GM12872 (cell line): Measurements from ENCODE around the gene UBE4B.

ENCODE experiments used
- CTCF ChIP-seq: IDR thresholded peaks from 3 replicates; pipeline ENCODE4 v1.5.1; 2011; ENCODE audit warnings: low read depth, mild to moderate bottlenecking, low read length, moderate library complexity; ENCODE audit not compliant: insufficient read depth

Gene UBE4B

GRCh38 chr1:10177876-10178275, 145.1 kb downstream of the UBE4B start:
- no peak for TF ChIP-seq CTCF

DNA sequence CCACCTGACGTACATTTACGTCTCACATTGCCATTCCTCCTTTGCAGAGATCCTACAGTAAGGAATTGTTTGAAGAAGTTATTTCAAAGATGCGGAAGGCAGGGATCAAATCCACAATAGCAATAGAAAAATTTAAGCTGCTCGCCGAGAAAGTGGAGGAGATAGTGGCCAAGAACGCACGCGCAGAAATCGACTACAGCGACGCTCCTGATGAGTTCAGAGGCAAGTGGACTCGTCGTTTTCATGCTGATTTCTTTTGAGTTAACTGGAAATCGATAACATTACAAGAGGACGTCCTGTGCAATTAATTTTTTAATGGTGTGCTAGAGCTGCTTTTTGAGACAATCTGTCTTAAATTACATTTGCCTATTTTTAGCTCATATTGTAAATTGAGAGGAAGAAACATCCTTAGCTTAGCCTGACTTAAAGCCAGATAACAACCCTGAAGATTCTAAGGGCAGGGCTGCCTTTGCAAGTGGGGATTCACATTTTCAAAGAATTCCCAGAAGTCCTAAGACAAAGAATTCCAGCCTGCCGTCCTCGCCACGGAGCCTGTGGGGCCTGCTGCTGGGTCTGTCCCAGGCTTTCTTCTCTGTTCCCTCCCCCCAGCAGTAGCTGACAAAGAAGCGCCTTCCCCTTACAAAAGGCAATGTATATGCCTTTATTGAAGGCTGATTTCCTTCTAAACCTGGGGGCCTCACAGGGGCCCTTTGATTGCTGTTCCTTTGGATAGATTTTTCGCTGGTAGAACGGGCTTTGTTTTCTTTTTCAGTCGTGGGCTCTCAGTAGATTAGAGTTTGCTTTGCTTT, 146.0 kb downstream of the UBE4B start:
- no peak for TF ChIP-seq CTCF

DNA sequence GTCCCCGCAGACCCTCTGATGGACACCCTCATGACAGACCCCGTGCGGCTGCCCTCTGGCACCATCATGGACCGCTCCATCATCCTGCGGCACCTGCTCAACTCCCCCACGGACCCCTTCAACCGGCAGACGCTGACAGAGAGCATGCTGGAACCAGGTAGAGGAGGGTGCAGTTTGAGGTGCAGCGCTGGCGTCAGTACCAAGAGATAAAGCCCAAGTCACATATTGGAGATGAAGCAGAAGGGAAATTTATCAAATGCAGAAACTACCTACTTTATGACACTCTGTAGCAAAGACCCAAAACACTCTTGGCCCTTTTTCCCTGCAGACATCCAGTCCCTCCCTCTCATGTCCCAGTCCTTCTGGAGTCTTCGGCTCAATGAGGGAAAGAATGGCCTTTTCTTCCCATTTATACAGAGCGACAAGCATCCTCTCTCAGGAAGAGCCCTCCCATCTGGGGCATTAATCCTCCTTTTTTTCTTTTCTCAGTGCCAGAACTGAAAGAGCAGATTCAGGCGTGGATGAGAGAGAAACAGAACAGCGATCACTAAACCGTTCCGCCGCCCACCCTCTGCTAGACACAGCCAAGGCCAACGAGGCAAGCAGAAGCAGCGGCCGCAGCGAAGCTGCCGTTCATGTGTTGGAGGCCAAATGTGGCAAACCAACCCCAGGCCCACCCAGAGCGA, 146.8 kb downstream of the UBE4B start:
- no peak for TF ChIP-seq CTCF

GRCh38 chr1:10181154-10181553, 148.4 kb downstream of the UBE4B start:
- TF ChIP-seq CTCF = no peak

- TF ChIP-seq CTCF = no peak
Measured at GRCh38 chr1:10185759-10186158, 153.0 kb downstream of the UBE4B start.

GRCh38 chr1:10186331-10187025, 153.7 kb downstream of the UBE4B start:
- TF ChIP-seq CTCF = no peak

DNA sequence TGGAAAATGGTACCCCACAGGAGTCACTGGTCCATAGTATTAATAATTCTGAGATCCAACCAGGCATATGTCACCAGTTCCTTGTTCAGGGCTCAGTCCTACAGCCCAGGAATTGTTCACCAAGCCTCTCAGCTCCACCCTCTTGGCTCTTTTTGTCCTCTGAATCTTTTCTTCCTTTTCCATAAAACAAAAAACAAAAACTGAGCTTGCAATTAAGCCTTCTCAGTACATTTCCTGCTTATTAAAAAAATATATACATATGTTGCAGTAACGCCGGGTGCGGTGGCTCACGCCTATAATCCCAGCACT, 154.2 kb downstream of the UBE4B start:
- TF ChIP-seq CTCF = no peak
